HG02970 (cell line): ENCODE measurements around the gene UFM1.
"Not testable (repeated sequence)": the region's sequence is repeated elsewhere in the genome, so short reads cannot be mapped to it uniquely, and the experiment has no call there.

Experiments used
- ATAC-seq: cut with Tn5 transposase; IDR thresholded peaks from one replicate; pipeline ENCODE4 v1.9.1; 2021; ENCODE audit warnings: mild to moderate bottlenecking, moderate library complexity, moderate number of reproducible peaks; ENCODE audit not compliant: unreplicated experiment, low FRiP score

The UFM1 gene

DNA sequence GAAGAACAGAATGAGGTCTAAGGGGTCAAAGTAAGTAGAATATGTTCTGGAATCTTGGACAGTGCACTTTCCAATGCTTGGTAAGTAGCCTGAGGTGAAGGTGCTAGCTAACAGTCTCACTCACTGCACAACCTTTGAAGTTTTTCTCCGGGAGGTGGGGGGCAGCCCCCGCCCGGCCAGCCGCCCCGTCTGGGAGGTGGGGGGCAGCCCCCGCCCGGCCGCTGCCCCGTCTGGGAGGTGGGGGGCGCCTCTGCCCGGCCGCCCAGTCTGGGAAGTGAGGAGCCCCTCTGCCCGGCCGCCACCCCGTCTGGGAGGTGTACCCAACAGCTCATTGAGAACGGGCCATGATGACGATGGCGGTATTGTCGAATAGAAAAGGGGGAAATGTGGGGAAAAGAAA is 14.1 kb downstream of the UFM1 start:
- not testable (repeated sequence) for ATAC-seq

GRCh38 chr13:38365661-38366060 is 16.0 kb downstream of the UFM1 start:
- no peak for ATAC-seq

DNA sequence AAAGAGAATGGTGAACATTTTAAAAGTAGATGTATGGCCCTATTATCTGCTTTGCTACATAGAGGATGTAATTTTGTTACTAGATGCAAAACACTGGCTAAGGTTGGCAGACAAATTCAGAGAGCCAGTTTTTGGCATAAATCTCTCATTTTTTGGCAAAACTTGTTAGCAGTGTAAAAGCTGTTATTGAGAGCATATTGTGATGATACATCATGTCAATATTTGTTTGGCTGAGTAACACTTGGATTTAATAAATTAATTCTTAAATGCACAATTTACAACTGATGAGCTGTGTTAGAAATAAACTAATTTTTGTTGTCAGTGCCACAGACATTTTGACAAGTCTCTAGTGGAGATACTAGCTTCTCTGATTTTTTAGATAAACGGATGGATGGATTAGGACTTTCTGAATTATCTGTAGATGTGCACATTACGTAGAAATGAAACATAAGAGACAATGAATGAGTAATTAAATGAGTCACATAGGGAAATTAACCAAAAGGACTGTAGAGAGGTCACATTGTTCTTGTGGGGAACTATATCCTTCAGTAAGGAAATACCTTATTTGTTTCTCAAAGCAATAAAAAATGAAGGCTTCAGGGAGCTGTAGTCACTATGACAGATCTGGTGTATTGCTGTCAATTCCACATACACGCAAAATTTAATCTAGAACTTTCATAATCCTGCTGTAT is 17.4 kb downstream of the UFM1 start:
- ATAC-seq = no peak

- no peak for ATAC-seq
These were observed 19.4 kb downstream of the UFM1 start for GRCh38 chr13:38369058-38369457.

DNA sequence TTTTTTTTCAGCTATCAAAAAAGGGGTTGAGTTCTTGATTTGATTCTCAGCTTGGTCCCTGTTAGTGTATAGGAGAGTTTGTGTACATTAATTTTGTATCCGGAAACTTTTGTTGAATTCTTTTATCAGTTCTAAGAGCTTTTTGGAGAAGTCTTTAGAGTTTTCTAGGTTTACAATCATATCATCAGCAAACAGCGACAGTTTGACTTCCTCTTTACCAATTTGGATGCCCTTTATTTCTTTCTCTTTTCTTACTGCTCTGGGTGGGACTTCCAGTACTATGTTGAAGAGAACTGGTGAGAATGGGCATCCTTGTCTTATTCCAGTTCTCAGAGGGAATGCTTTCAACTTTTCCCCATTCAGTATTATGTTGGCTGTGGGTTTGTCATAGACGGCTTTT is 20.4 kb downstream of the UFM1 start:
- not testable (repeated sequence) for ATAC-seq

- no peak for ATAC-seq
These were observed 23.3 kb downstream of the UFM1 start for GRCh38 chr13:38372820-38373383.

- no peak for ATAC-seq
These were observed 26.9 kb downstream of the UFM1 start for GRCh38 chr13:38376546-38376945.

- ATAC-seq = no peak
These were observed 32.2 kb downstream of the UFM1 start for GRCh38 chr13:38381890-38382289.

- ATAC-seq = no peak
These were observed 33.3 kb downstream of the UFM1 start for GRCh38 chr13:38382946-38383345.

- no peak for ATAC-seq
These were observed 34.5 kb downstream of the UFM1 start for GRCh38 chr13:38384171-38384570.

- no peak for ATAC-seq
These were observed 35.7 kb downstream of the UFM1 start for GRCh38 chr13:38385153-38385891.

DNA sequence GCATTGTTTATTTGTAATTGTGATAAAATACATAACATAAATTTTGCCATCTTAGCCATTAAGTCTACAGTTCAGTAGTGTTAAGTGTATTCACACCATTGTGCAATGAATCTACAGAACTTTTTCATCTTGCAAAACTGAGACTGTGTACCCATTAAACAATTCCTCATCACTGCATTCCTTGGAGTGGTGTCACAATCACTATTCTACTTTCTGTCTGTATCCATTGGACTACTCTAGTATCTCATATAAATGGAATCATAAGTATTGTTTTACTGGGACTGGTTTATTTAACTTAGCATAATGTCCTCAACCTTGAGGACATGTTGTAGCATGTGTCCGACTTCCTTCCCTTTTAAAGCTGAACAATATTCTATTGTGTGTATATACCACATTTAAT is 36.8 kb downstream of the UFM1 start:
- no peak for ATAC-seq

- ATAC-seq = no peak
These were observed 41.7 kb downstream of the UFM1 start for GRCh38 chr13:38391341-38391740.

- no peak for ATAC-seq
These were observed 45.3 kb downstream of the UFM1 start for GRCh38 chr13:38394777-38395496.

GRCh38 chr13:38395497-38395788 is 45.8 kb downstream of the UFM1 start:
- ATAC-seq = no peak

DNA sequence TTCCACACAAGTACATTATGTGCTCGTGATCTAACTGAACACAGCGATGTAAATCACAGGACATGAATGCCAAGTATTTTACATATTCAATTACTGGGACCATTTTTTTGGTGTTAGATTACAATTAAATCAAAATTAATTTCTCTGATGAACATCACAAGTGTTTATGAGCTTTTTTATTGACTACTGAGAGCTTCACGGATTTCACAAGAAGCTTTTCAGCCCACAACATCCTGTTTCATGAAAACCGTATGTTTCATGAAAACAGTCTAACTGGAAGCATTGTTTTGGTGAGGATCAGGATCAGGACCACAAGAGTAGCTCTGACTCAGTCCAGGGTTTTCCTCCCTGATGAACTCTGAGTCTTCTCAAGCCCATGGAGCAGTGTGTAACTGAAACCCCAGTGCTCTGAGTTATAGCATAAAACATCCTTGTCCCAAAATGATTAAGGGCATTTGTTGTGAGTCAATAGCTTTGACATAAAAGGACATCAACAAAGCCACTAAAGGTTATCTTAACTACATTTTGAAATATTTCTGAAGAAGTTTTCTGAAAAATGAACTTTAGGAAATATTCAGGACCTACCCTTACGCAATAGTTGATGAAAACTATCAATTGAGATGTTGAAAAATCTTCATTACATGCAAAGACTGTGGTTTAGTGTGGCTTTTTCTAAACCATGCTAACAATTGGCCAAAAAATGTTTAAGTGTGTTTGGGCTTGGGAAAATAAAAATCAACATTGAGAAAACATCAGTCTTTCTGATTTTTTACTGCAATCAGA is 49.3 kb downstream of the UFM1 start:
- no peak for ATAC-seq

DNA sequence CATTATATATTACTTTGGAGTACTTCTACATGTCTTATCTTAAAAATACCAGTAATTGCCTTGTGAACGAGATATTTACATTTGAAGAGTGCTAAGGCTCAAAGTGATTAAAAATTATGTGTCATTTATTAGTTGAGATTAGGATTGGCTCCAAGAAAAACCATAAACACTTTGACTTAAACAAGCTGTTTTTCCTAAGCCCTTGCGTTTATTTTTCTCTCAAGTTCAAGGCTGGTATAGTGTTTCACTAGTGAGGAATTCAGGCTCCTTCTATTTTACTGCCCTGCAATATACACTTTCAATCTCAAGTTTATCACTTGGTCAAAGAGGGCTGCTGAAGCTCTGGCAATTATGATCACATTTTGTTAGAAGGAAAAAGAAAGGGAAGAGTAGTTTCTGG is 49.9 kb downstream of the UFM1 start:
- ATAC-seq = no peak

GRCh38 chr13:38401276-38401675 is 51.6 kb downstream of the UFM1 start:
- no peak for ATAC-seq

DNA sequence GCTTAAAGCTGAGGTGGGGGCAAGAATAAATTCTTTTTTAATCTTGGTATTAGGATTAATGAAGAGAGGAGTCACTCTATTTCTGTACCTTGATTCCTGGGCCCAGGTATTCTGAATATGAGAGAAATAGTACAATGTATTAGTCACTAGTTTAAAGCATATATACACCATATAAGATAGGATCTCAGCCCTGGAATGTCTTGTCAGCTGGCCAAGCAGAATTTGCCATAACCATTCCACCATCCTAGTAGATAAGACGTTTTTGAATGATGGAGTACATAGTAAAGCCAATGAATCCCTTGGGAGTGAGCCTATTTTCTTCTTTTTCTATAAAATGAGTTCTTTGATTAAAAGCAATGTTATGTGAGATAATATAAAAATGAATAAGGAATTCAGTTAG is 55.6 kb downstream of the UFM1 start:
- ATAC-seq = no peak

GRCh38 chr13:38409771-38410170 is 60.1 kb downstream of the UFM1 start:
- no peak for ATAC-seq

- no peak for ATAC-seq
These were observed 62.6 kb downstream of the UFM1 start for GRCh38 chr13:38412266-38412665.
